H1 (cell line): ENCODE data around the gene STRADB. TPM values are rescaled to one million over a fixed set of nuclear protein-coding genes. Genes with fewer than 3 reads are reported as not detected.

ENCODE experiments used
- CTCF ChIA-PET: fragments of 300-600 bp; sonication (Branson Sonifier 250); formaldehyde crosslinking; loops from one replicate; lab custom pipeline; 2021; ENCODE audit not compliant: partially characterized antibody; lab: Charles Lee
- POLR2A ChIA-PET: fragments of 300-600 bp; sonication (Branson Sonifier 250); formaldehyde crosslinking; loops from one replicate; lab custom pipeline; 2021; ENCODE audit warnings: inconsistent platforms; ENCODE audit not compliant: partially characterized antibody; lab: Charles Lee
- DNase-seq, 2 experiments: peaks; one replicate each; pipeline versions ENCODE4 v3.0.0 to v3.0.0-alpha.2; 2010 to 2022; ENCODE audit warnings: low spot score in 2 of 2, low read depth in 1 of 2, mixed read lengths in 1 of 2
- FAIRE-seq: peaks from 2 replicates; lab custom pipeline; 2011; peaks lifted over from hg19 to GRCh38; lab: Jason Lieb, UNC
- H2AFZ ChIP-seq: 2 replicates; pipeline ENCODE4 v1.8.1; 2012; ENCODE audit warnings: low read length, inconsistent platforms
- H2AK5ac ChIP-seq: 2 replicates; pipeline ENCODE4 v1.6.1; 2013; ENCODE audit warnings: low read depth, low read length
- H2BK120ac ChIP-seq: replicated peaks from 2 replicates; pipeline ENCODE3; 2013; ENCODE audit warnings: low read depth, low read length, inconsistent platforms
- H2BK12ac ChIP-seq: 2 replicates; pipeline ENCODE4 v1.6.1; 2013; ENCODE audit warnings: low read depth, low read length
- H2BK15ac ChIP-seq: 2 replicates; pipeline ENCODE4 v1.6.1; 2013; ENCODE audit warnings: low read length
- H2BK20ac ChIP-seq: 2 replicates; pipeline ENCODE4 v1.6.1; 2013; ENCODE audit warnings: low read length
- H2BK5ac ChIP-seq: 2 replicates; pipeline ENCODE4 v1.6.1; 2013; ENCODE audit warnings: low read depth, low read length
- H3K14ac ChIP-seq: 2 replicates; pipeline ENCODE4 v1.6.1; 2013; ENCODE audit warnings: inconsistent platforms; ENCODE audit not compliant: insufficient read length
- H3K18ac ChIP-seq: 2 replicates; pipeline ENCODE4 v1.6.1; 2013; ENCODE audit warnings: low read length; ENCODE audit errors: extremely low read depth
- H3K23ac ChIP-seq: 2 replicates; pipeline ENCODE4 v1.6.1; 2013; ENCODE audit warnings: inconsistent platforms; ENCODE audit not compliant: insufficient read length
- H3K23me2 ChIP-seq: 2 replicates; pipeline ENCODE4 v1.6.1; 2013; ENCODE audit warnings: low read depth, low read length
- H3K27ac ChIP-seq: 2 replicates; pipeline ENCODE4 v1.6.1; 2011; ENCODE audit warnings: low read depth, low read length, inconsistent platforms
- H3K27me3 ChIP-seq, 4 experiments: replicated peaks in 1 of 4; 1 replicate in 1 of 4; 2 replicates in 3 of 4; pipeline versions ENCODE4 v1.6.1 to v1.8.1; 2011 to 2013; ENCODE audit warnings: low read length in 3 of 4, mild to moderate bottlenecking in 3 of 4, inconsistent platforms in 2 of 4, mixed read lengths in 2 of 4, moderate library complexity in 1 of 4; ENCODE audit not compliant: control insufficient read depth in 3 of 4, insufficient read depth in 3 of 4; ENCODE audit errors: extremely low read depth in 1 of 4
- H3K36me3 ChIP-seq, 4 experiments: 2 replicates each; pipeline versions ENCODE4 v1.6.1 to v1.8.1; 2011 to 2013; ENCODE audit warnings: mild to moderate bottlenecking in 4 of 4, low read length in 3 of 4, moderate library complexity in 2 of 4, control low read depth in 1 of 4, inconsistent platforms in 1 of 4; ENCODE audit not compliant: insufficient read depth in 4 of 4, control insufficient read depth in 2 of 4
- H3K4ac ChIP-seq: replicated peaks from 2 replicates; pipeline ENCODE3; 2013; ENCODE audit warnings: low read length, low read depth, mixed read lengths, inconsistent platforms; ENCODE audit not compliant: insufficient read length
- H3K4me1 ChIP-seq, 4 experiments: replicated peaks in 1 of 4; 1 replicate in 1 of 4; 2 replicates in 3 of 4; pipeline versions ENCODE4 v1.6.1 to v1.8.1; 2011 to 2013; ENCODE audit warnings: low read length in 3 of 4, inconsistent platforms in 2 of 4, mixed read lengths in 1 of 4; ENCODE audit not compliant: insufficient read depth in 4 of 4, control insufficient read depth in 3 of 4
- H3K4me2 ChIP-seq, 2 experiments: 2 replicates each; pipeline versions ENCODE4 v1.6.1 to v1.8.1; 2011 to 2013; ENCODE audit warnings: low read depth in 2 of 2, low read length in 2 of 2, control low read depth in 1 of 2, inconsistent platforms in 1 of 2, mild to moderate bottlenecking in 1 of 2; ENCODE audit not compliant: insufficient read depth in 1 of 2
- H3K4me3 ChIP-seq, 4 experiments: fragments of 200-600, 300-600 bp in 1 of 4; sonication (generic), shearing (Covaris generic), sonication (Bioruptor Twin) in 1 of 4; 2 replicates each; pipeline versions ENCODE4 v1.5.1 to v1.8.1; 2011 to 2016; ENCODE audit warnings: low read length in 4 of 4, low read depth in 3 of 4, control low read depth in 2 of 4, inconsistent platforms in 2 of 4, mild to moderate bottlenecking in 2 of 4, mixed read lengths in 1 of 4, moderate library complexity in 1 of 4; ENCODE audit not compliant: insufficient read depth in 2 of 4; ENCODE audit errors: extremely low read depth in 1 of 4
- H3K56ac ChIP-seq: replicated peaks from 2 replicates; pipeline ENCODE3; 2013; ENCODE audit warnings: low read depth, mild to moderate bottlenecking, mixed read lengths, low read length, inconsistent platforms; ENCODE audit not compliant: insufficient read length
- H3K79me1 ChIP-seq: 2 replicates; pipeline ENCODE4 v1.6.1; 2013; ENCODE audit warnings: low read depth, low read length, control low read depth
- H3K79me2 ChIP-seq, 2 experiments: 2 replicates each; pipeline versions ENCODE4 v1.6.1 to v1.8.1; 2012 to 2013; ENCODE audit warnings: low read length in 2 of 2, mild to moderate bottlenecking in 2 of 2, inconsistent platforms in 1 of 2; ENCODE audit not compliant: insufficient read depth in 2 of 2, control insufficient read depth in 1 of 2
- H3K9ac ChIP-seq, 4 experiments: replicated peaks in 1 of 4; 1 replicate in 1 of 4; 2 replicates in 3 of 4; pipeline versions ENCODE4 v1.6.1 to v1.8.1; 2011 to 2013; ENCODE audit warnings: low read depth in 3 of 4, low read length in 3 of 4, control low read depth in 2 of 4, mild to moderate bottlenecking in 2 of 4, moderate library complexity in 2 of 4, inconsistent platforms in 1 of 4; ENCODE audit errors: extremely low read depth in 1 of 4
- H3K9me3 ChIP-seq, 2 experiments: 2 replicates each; pipeline versions ENCODE4 v1.6.1 to v1.8.1; 2012 to 2013; ENCODE audit warnings: mild to moderate bottlenecking in 2 of 2, moderate library complexity in 2 of 2, control low read depth in 1 of 2, inconsistent platforms in 1 of 2, low read depth in 1 of 2, low read length in 1 of 2, mixed read lengths in 1 of 2; ENCODE audit not compliant: insufficient read depth in 2 of 2
- H4K20me1 ChIP-seq, 2 experiments: replicated peaks in 1 of 2; 2 replicates each; pipeline versions ENCODE3 to v1.8.1; 2011 to 2013; ENCODE audit warnings: inconsistent platforms in 2 of 2, low read length in 2 of 2, mild to moderate bottlenecking in 1 of 2; ENCODE audit not compliant: insufficient read depth in 2 of 2, control insufficient read depth in 1 of 2
- H4K5ac ChIP-seq: 2 replicates; pipeline ENCODE4 v1.6.1; 2013; ENCODE audit warnings: low read length, low read depth, mixed read lengths, inconsistent platforms; ENCODE audit not compliant: insufficient read length
- H4K8ac ChIP-seq: 2 replicates; pipeline ENCODE4 v1.8.0; 2013; ENCODE audit warnings: mild to moderate bottlenecking, moderate library complexity, low read length, inconsistent platforms; ENCODE audit not compliant: insufficient read depth; ENCODE audit errors: extremely low read depth
- H4K91ac ChIP-seq: replicated peaks from 2 replicates; pipeline ENCODE3; 2013; ENCODE audit warnings: low read length, mixed read lengths, inconsistent platforms; ENCODE audit not compliant: insufficient read length
- ATF2 ChIP-seq: IDR thresholded peaks from 2 replicates; pipeline ENCODE4 v1.6.1; 2012; ENCODE audit warnings: low read length, inconsistent platforms
- GABPA ChIP-seq: IDR thresholded peaks from 2 replicates; pipeline ENCODE4 v1.6.1; 2011; ENCODE audit warnings: mild to moderate bottlenecking, low read length, moderate library complexity, borderline replicate concordance; ENCODE audit not compliant: insufficient read depth
- POLR2AphosphoS5 ChIP-seq: IDR thresholded peaks from 2 replicates; pipeline ENCODE4 v1.6.1; 2011; ENCODE audit warnings: low read depth, low read length
- POU5F1 ChIP-seq: IDR thresholded peaks from 2 replicates; pipeline ENCODE4 v1.6.1; 2011; ENCODE audit warnings: low read depth, mild to moderate bottlenecking, low read length, moderate library complexity
- RFX5 ChIP-seq: IDR thresholded peaks from 2 replicates; pipeline ENCODE4 v1.6.1; 2011; ENCODE audit warnings: low read depth, low read length, improper control_type of control experiment, borderline replicate concordance
- RNF2 ChIP-seq: fragments of 200-900, 300-1000 bp; sonication (generic); IDR thresholded peaks from 2 replicates; pipeline ENCODE4 v1.7.1; 2016; ENCODE audit warnings: borderline replicate concordance, low read depth, mild to moderate bottlenecking, antibody characterized with exemption, low read length; ENCODE audit not compliant: poor library complexity, severe bottlenecking; ENCODE audit errors: missing control alignments
- SP1 ChIP-seq: IDR thresholded peaks from 2 replicates; pipeline ENCODE4 v1.6.1; 2011; ENCODE audit warnings: low read depth, low read length
- SP2 ChIP-seq: IDR thresholded peaks from 2 replicates; pipeline ENCODE4 v1.6.1; 2012; ENCODE audit warnings: mild to moderate bottlenecking, low read length, inconsistent platforms
- SP4 ChIP-seq: IDR thresholded peaks from 2 replicates; pipeline ENCODE4 v1.6.1; 2012; ENCODE audit warnings: low read length, inconsistent platforms
- SUZ12 ChIP-seq: fragments of 200-600 bp; sonication (generic); IDR thresholded peaks from 2 replicates; pipeline ENCODE4 v1.6.1; 2012; ENCODE audit warnings: mild to moderate bottlenecking, inconsistent platforms, low read length, moderate library complexity, mixed read lengths
- TAF1 ChIP-seq: IDR thresholded peaks from 2 replicates; pipeline ENCODE4 v1.6.1; 2011; ENCODE audit warnings: mild to moderate bottlenecking, low read depth, low read length
- TAF7 ChIP-seq: optimal IDR thresholded peaks from 2 replicates; pipeline ENCODE3; 2011; ENCODE audit warnings: low read depth, mild to moderate bottlenecking, inconsistent platforms, low read length, moderate library complexity, borderline replicate concordance
- WGBS, 2 experiments: shearing (Covaris generic) in 1 of 2; methylation state at CpG; one replicate each; pipeline versions ENCODE4 v1.1.6 to v1.1.7; 2013 to 2015; ENCODE audit warnings: low lambda C conversion rate in 2 of 2, mixed read lengths in 2 of 2, inconsistent platforms in 1 of 2, low coverage in 1 of 2, missing lambda C conversion rate in 1 of 2; ENCODE audit not compliant: insufficient replicate concordance in 2 of 2, insufficient coverage in 1 of 2, insufficient read length in 1 of 2; ENCODE audit errors: extremely low coverage in 1 of 2, missing lambda C conversion rate in 1 of 2; 5-methylcytosine and 5-hydroxymethylcytosine counted together
- polyA plus RNA-seq, 7 experiments: library from polyadenylated mRNA; depleted of rRNA in 3 of 7; stranded (reverse) in 5 of 7; unstranded in 2 of 7; fragments of >200 nt in 5 of 7; fragments of 200-250 nt in 2 of 7; gene quantifications; 1 replicate in 5 of 7; 2 replicates in 1 of 7; 4 replicates in 1 of 7; pipeline versions ENCODE4 v1.2.1 to v1.2.3, GENCODE V29; 2011 to 2013; ENCODE audit warnings: missing spikeins in 2 of 7, mixed read lengths in 2 of 7
- total RNA-seq: library from RNA; stranded (reverse); fragmentation: NEBNext Ultra II Directional; extraction: Animal tissue kit (Norgen Biotek cat#: 25700); gene quantifications from 2 replicates; pipeline ENCODE4 v1.2.1, GENCODE V29; 2021

The STRADB gene
- total and polyA plus RNA-seq, 2 of the 8 experiments (the other 6 are each of a cell fraction or from before 2014, with no cell fraction given): 20.9 to 34.9 TPM

GRCh38 chr2:201448061-201448460 lies 3.5 kb upstream of the STRADB start:
- no peak overlapping the region for H3K4me2 ChIP-seq

More at GRCh38 chr2:201448061-201448460, 3.5 kb upstream of the STRADB start:
- H4K8ac ChIP-seq: no peak overlapping the region
- TF ChIP-seq SP2 (no peak), RNF2 (no peak), POU5F1 (no peak), POLR2AphosphoS5 (no peak), ATF2 (no peak), SP4 (no peak), GABPA (no peak), TAF1 (no peak), TAF7 (no peak), SUZ12 (no peak), RFX5 (no peak), SP1 (no peak)
- TF ChIP-seq, all 59 proteins: peak for 0
- Histone ChIP-seq H2BK12ac (no peak overlapping the region), H3K79me1 (no peaks in the 10 kb centered on the region), H3K23ac (no peak overlapping the region), H2BK15ac (no peak overlapping the region), H3K36me3 (no peaks in the 10 kb centered on the region), H2AFZ (no peak overlapping the region), H4K5ac (no peak overlapping the region), H2BK5ac (no peak overlapping the region), H2BK120ac (no peak overlapping the region), H3K4me1 (no peaks in the 10 kb centered on the region; a peak in 1 of 7 replicates), H3K14ac (no peak overlapping the region), H3K79me2 (peaks cover 0 to 6% of the 10 kb centered on the region in 2 experiments; a peak in 2 of 4 replicates), H4K91ac (no peak overlapping the region), H4K20me1 (no peaks in the 10 kb centered on the region), H3K9ac (no peak overlapping the region), H3K23me2 (peaks cover 9% of the 10 kb centered on the region; the same call in 1 of the 2 replicates), H3K4ac (no peak overlapping the region), H3K27ac (no peak overlapping the region), H3K56ac (no peak overlapping the region), H2BK20ac (no peak overlapping the region), H3K9me3 (no peaks in the 10 kb centered on the region), H2AK5ac (no peak overlapping the region), H3K4me3 (no peak overlapping the region), H3K27me3 (no peaks in the 10 kb centered on the region), H3K18ac (no peak overlapping the region)
- CTCF ChIA-PET: interaction anchor here (2.1 kb wide), 1 partner anchor 8 kb away, joined by 4 read pairs; no protein-coding TSS in a partner anchor
- no peak for FAIRE-seq
- POLR2A ChIA-PET: no interaction called here
- no peak for DNase-seq
- 91% methylated on average over 1 of the region's 1 CpG; no CpG with 5 or more reads in 1 of the 2 experiments for WGBS, 2 experiments
